Measurements from ENCODE around the gene GAPVD1.
"Not testable (repeated sequence)": the region's sequence is repeated elsewhere in the genome, so short reads cannot be mapped to it uniquely, and the experiment has no call there.

- TF ChIP-seq CTCF (IDR thresholded peaks at IDR 0.05; ENCODE audit: insufficient read depth, low read length); POLR2AphosphoS5 (IDR thresholded peaks at IDR 0.05; ENCODE audit: low read depth); REST (IDR thresholded peaks at IDR 0.05; ENCODE audit: insufficient replicate concordance, low read depth): not testable (repeated sequence)
These were observed 25.4 kb downstream of the GAPVD1 start for GRCh38 chr9:125286935-125287433.
